Prostate gland (tissue), 2 donors: ENCODE results near the gene HSPH1. TPM values are rescaled to one million over a fixed set of nuclear protein-coding genes. Genes with fewer than 3 reads are reported as not detected.
"Not testable (repeated sequence)": the region's sequence is repeated elsewhere in the genome, so short reads cannot be mapped to it uniquely, and the experiment has no call there.

ENCODE experiments used
- DNase-seq: peaks from one replicate; pipeline ENCODE4 v3.0.0-alpha.2; 2019; ENCODE audit warnings: low spot score
- H3K27ac ChIP-seq, 2 donors: fragments of 200-600 bp; sonication (generic); 2 replicates each; pipeline ENCODE4 v1.5.1; 2017 to 2019
- H3K27me3 ChIP-seq: fragments of 200-600 bp; sonication (generic); replicated peaks from 2 replicates; pipeline ENCODE4 v1.5.1; 2019; ENCODE audit not compliant: insufficient read depth
- H3K36me3 ChIP-seq, 2 donors: fragments of 200-600 bp; sonication (generic); 1 replicate in 1 of 2; 2 replicates in 1 of 2; pipeline versions ENCODE4 v1.5.1 to v1.8.1; 2017 to 2019
- H3K4me1 ChIP-seq: fragments of 200-600 bp; sonication (generic); replicated peaks from 2 replicates; pipeline ENCODE4 v1.5.1; 2019
- H3K4me3 ChIP-seq, 2 donors: fragments of 200-600 bp; sonication (generic); 2 replicates each; pipeline ENCODE4 v1.5.1; 2017 to 2019
- H3K9me3 ChIP-seq: fragments of 200-600 bp; sonication (generic); 2 replicates; pipeline ENCODE4 v1.5.1; 2017
- CTCF ChIP-seq, 4 experiments: fragments of 200-600 bp in 2 of 4; fragments of 450-650 bp in 2 of 4; sonication (generic) in 2 of 4; IDR thresholded peaks; 1 replicate in 3 of 4; 2 replicates in 1 of 4; pipeline ENCODE4 v1.5.1; 2016 to 2019; ENCODE audit warnings: antibody characterized with exemption in 4 of 4, mild to moderate bottlenecking in 2 of 4, moderate library complexity in 2 of 4
- POLR2A ChIP-seq: fragments of 450-650 bp; IDR thresholded peaks from one replicate; pipeline ENCODE4 v1.6.1; 2016; ENCODE audit warnings: antibody characterized with exemption, mild to moderate bottlenecking
- POLR2AphosphoS5 ChIP-seq: sonication (generic); formaldehyde crosslinking; IDR thresholded peaks from one replicate; pipeline ENCODE4 v1.6.1; 2017; ENCODE audit warnings: antibody characterized with exemption
- WGBS: methylation state at CpG from one replicate; pipeline ENCODE4 v1.1.5; 2018; 5-methylcytosine and 5-hydroxymethylcytosine counted together
- intact Hi-C: fragments of 100-400 bp; cut with DNase I; formaldehyde crosslinking; loops from one replicate; pipeline ENCODE4 v1.14.2; 2022
- total RNA-seq, 2 donors: library from RNA; depleted of rRNA; stranded (reverse); fragments of >200 nt; gene quantifications; one replicate each; pipeline ENCODE4 v1.1.0, GENCODE V29; 2016

HSPH1 gene
- total RNA-seq, 2 donors from 2014 or later: 33.5 to 60.6 TPM

GRCh38 chr13:31101472-31102170 is 60.1 kb downstream of the HSPH1 start:
- Histone ChIP-seq H3K4me3 (no peak overlapping the region), H3K36me3 (no peaks in the 10 kb centered on the region), H3K4me1 (no peaks in the 10 kb centered on the region), H3K27me3 (peaks cover 1% of the 10 kb centered on the region), H3K9me3 (no peaks in the 10 kb centered on the region), H3K27ac (no peak overlapping the region)
- no peak for DNase-seq
- intact Hi-C loops: no loop called here
- TF ChIP-seq POLR2A: no peak
- TF ChIP-seq CTCF (IDR thresholded peaks at IDR 0.05): no peak
- no peak for TF ChIP-seq POLR2AphosphoS5
- WGBS: 43% methylated on average over 7 of the region's 7 CpGs

GRCh38 chr13:31100721-31101120 is 61.0 kb downstream of the HSPH1 start:
- no peak for DNase-seq
- Histone ChIP-seq H3K27me3 (peaks cover 1% of the 10 kb centered on the region), H3K27ac (no peak overlapping the region), H3K36me3 (no peaks in the 10 kb centered on the region), H3K4me3 (no peak overlapping the region), H3K9me3 (no peaks in the 10 kb centered on the region), H3K4me1 (no peaks in the 10 kb centered on the region)
- intact Hi-C loops: no loop called here
- TF ChIP-seq POLR2AphosphoS5 (no peak), CTCF (IDR thresholded peaks at IDR 0.05) (no peak)
- 80% methylated on average over 7 of the region's 7 CpGs for WGBS

- intact Hi-C loops, H3K9me3 ChIP-seq, DNase-seq: not testable (repeated sequence)
Observed at GRCh38 chr13:31097911-31098434, 63.7 kb downstream of the HSPH1 start.

GRCh38 chr13:31096654-31097302 is 64.9 kb downstream of the HSPH1 start:
- Histone ChIP-seq H3K27me3 (peaks cover 1% of the 10 kb centered on the region), H3K27ac (no peak overlapping the region), H3K9me3 (no peaks in the 10 kb centered on the region), H3K4me1 (no peaks in the 10 kb centered on the region), H3K4me3 (no peak overlapping the region), H3K36me3 (no peaks in the 10 kb centered on the region)
- TF ChIP-seq POLR2A: no peak
- intact Hi-C loops: no loop called here
- 77% methylated on average over 10 of the region's 10 CpGs for WGBS
- no peak for DNase-seq

More at GRCh38 chr13:31097911-31098434, 63.7 kb downstream of the HSPH1 start:
- 38% methylated on average over 3 of the region's 3 CpGs for WGBS
- not testable (repeated sequence) for H3K36me3 ChIP-seq, H3K4me1 ChIP-seq, H3K4me3 ChIP-seq, H3K27me3 ChIP-seq, H3K27ac ChIP-seq

- H3K36me3 ChIP-seq: no peaks in the 10 kb centered on the region
- intact Hi-C loops: no loop called here
- H3K4me3 ChIP-seq: no peak overlapping the region
- H3K27ac ChIP-seq: no peak overlapping the region
- no peaks in the 10 kb centered on the region for H3K4me1 ChIP-seq
- 74% methylated on average over 6 of the region's 6 CpGs for WGBS
- no peaks in the 10 kb centered on the region for H3K27me3 ChIP-seq
- DNase-seq: no peak
- no peaks in the 10 kb centered on the region for H3K9me3 ChIP-seq
- TF ChIP-seq CTCF (IDR thresholded peaks at IDR 0.05): no peak
- no peak for TF ChIP-seq POLR2AphosphoS5
- TF ChIP-seq POLR2A: no peak
Observed at GRCh38 chr13:31094331-31095015, 67.2 kb downstream of the HSPH1 start.
